Fibroblast of lung (primary cell): ENCODE data around the gene ATP13A4.

Experiments used
- CTCF ChIP-seq, 2 donors: IDR thresholded peaks in 1 of 2; conservative IDR thresholded peaks in 1 of 2; 1 replicate in 1 of 2; 2 replicates in 1 of 2; pipeline ENCODE4 v1.5.1; 2011 to 2012; ENCODE audit warnings: low read length in 2 of 2, control low read depth in 1 of 2, inconsistent platforms in 1 of 2, low read depth in 1 of 2, mild to moderate bottlenecking in 1 of 2
- EZH2 ChIP-seq: IDR thresholded peaks from 2 replicates; pipeline ENCODE4 v1.5.1; 2012; ENCODE audit warnings: low read length, control low read depth, mild to moderate bottlenecking; ENCODE audit errors: missing control alignments

- TF ChIP-seq EZH2 (no peak), CTCF (conservative IDR thresholded peaks at IDR 0.05 in 1 of 2, IDR thresholded peaks at IDR 0.05 in 1 of 2; ENCODE audit: low read depth in 1 of 2, low read length in 2 of 2) (no peak)
Measured at GRCh38 chr3:193457526-193457925, 97.2 kb downstream of the ATP13A4 start.
